GM13977 (cell line): ENCODE results near the gene HHLA2.

Source experiments
- DNase-seq: peaks from one replicate; pipeline ENCODE4 v3.0.0; 2012; ENCODE audit warnings: low spot score
- CTCF ChIP-seq: IDR thresholded peaks from 2 replicates; pipeline ENCODE4 v1.5.1; 2012; ENCODE audit warnings: mild to moderate bottlenecking, control low read depth; ENCODE audit not compliant: insufficient read depth; ENCODE audit errors: extremely low read depth, missing control alignments
- in situ Hi-C: fragments of 300-500 bp; cut with MboI; formaldehyde crosslinking; loops from one replicate; pipeline ENCODE4 v1.12.0; 2022; ENCODE audit warnings: low sequenced_read_pairs, low pct_unique_long_range_greater_than_20kb, mixed read lengths, inconsistent platforms; ENCODE audit not compliant: unreplicated experiment

HHLA2 gene

GRCh38 chr3:108410531-108410984 is 114.2 kb downstream of the HHLA2 start:
- no peak for TF ChIP-seq CTCF
- DNase-seq = no peak
- in situ Hi-C loops = loop anchor here (25.0 kb wide), 1 partner anchor 473 kb away; no protein-coding TSS in a partner anchor

- no peak for DNase-seq
- no peak for TF ChIP-seq CTCF
- in situ Hi-C loops = loop anchor here (25.0 kb wide), 1 partner anchor 475 kb away; no protein-coding TSS in a partner anchor
Observed at GRCh38 chr3:108412121-108412750, 115.9 kb downstream of the HHLA2 start.

- DNase-seq = no peak
- TF ChIP-seq CTCF = no peak
- in situ Hi-C loops = loop anchor here (25.0 kb wide), 1 partner anchor 477 kb away; no protein-coding TSS in a partner anchor
Observed at GRCh38 chr3:108414007-108414406, 117.7 kb downstream of the HHLA2 start.

- in situ Hi-C loops = loop anchor here (25.0 kb wide), 1 partner anchor 478 kb away; no protein-coding TSS in a partner anchor
- no peak for DNase-seq
- TF ChIP-seq CTCF = no peak
Observed at GRCh38 chr3:108415661-108416060, 119.3 kb downstream of the HHLA2 start.

- no peak for DNase-seq
- in situ Hi-C loops = loop anchor here (25.0 kb wide), 1 partner anchor 479 kb away; no protein-coding TSS in a partner anchor
- no peak for TF ChIP-seq CTCF
Observed at GRCh38 chr3:108416111-108416869, 119.9 kb downstream of the HHLA2 start.

- TF ChIP-seq CTCF = no peak
- in situ Hi-C loops = loop anchor here (25.0 kb wide), 1 partner anchor 484 kb away; no protein-coding TSS in a partner anchor
- DNase-seq = no peak
Observed at GRCh38 chr3:108420926-108421325, 124.6 kb downstream of the HHLA2 start.
